ENCODE measurements around the gene LRRK1.

GRCh38 chr15:100994597-100995446 is 75.7 kb downstream of the LRRK1 start:
- no peak for TF ChIP-seq CTCF (IDR thresholded peaks at IDR 0.05)
- no peak for TF ChIP-seq POLR2A (IDR thresholded peaks at IDR 0.05)
